ENCODE measurements around the gene ING3.

GRCh38 chr7:121020249-121020988 lies 69.8 kb downstream of the ING3 start:
- no peak for TF ChIP-seq CTCF (IDR thresholded peaks at IDR 0.05)
- no peak for TF ChIP-seq POLR2A (IDR thresholded peaks at IDR 0.05)

All from adrenal gland (tissue), 5 donors.